Measurements from ENCODE around the gene STYXL2.

STYXL2 gene

DNA sequence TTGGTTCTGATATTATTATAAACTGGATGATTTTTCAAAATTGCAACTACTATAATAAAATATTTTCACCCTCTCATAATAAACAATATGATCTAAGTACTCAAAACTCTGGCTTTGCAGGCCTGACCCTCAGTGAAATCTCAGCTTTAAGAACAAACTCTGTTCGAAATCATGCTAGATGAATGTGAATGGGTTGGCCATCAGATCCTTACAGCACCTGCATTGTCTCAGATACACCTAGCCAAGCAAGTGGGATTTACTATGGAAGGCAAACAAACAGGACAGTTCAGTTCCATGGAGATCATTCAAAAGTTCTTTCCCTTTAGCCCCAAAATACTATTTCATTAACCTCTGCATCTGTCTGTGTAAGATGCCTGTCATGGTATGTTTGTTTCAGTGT, 44.8 kb downstream of the STYXL2 start:
- DNase-seq (ENCODE audit: extremely low read depth, insufficient read length) = no peak
- no peak overlapping the region for H3K4me3 ChIP-seq (replicated peaks; ENCODE audit: low read depth, low read length)
- TF ChIP-seq, protein P1, sequence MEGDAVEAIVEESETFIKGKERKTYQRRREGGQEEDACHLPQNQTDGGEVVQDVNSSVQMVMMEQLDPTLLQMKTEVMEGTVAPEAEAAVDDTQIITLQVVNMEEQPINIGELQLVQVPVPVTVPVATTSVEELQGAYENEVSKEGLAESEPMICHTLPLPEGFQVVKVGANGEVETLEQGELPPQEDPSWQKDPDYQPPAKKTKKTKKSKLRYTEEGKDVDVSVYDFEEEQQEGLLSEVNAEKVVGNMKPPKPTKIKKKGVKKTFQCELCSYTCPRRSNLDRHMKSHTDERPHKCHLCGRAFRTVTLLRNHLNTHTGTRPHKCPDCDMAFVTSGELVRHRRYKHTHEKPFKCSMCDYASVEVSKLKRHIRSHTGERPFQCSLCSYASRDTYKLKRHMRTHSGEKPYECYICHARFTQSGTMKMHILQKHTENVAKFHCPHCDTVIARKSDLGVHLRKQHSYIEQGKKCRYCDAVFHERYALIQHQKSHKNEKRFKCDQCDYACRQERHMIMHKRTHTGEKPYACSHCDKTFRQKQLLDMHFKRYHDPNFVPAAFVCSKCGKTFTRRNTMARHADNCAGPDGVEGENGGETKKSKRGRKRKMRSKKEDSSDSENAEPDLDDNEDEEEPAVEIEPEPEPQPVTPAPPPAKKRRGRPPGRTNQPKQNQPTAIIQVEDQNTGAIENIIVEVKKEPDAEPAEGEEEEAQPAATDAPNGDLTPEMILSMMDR (IDR thresholded peaks at IDR 0.05; ENCODE audit: insufficient read depth, low read length, poor library complexity, severe bottlenecking) = no peak

GRCh38 chr1:167141963-167142362, 48.1 kb downstream of the STYXL2 start:
- Histone ChIP-seq H3K27me3 (replicated peaks; ENCODE audit: control insufficient read depth, insufficient read depth, low read length) (no peaks in the 10 kb centered on the region), H3K36me3 (ENCODE audit: control insufficient read depth, insufficient read depth, low read length) (no peaks in the 10 kb centered on the region), H3K4me3 (replicated peaks; ENCODE audit: low read depth, low read length) (no peak overlapping the region)
- DNase-seq (ENCODE audit: extremely low read depth, insufficient read length) = no peak
- TF ChIP-seq, protein P1 (IDR thresholded peaks at IDR 0.05; ENCODE audit: insufficient read depth, low read length, poor library complexity, severe bottlenecking) = no peak

More for the DNA sequence above, 44.8 kb downstream of the STYXL2 start:
- Histone ChIP-seq H3K36me3 (ENCODE audit: control insufficient read depth, insufficient read depth, low read length) (no peaks in the 10 kb centered on the region), H3K27me3 (replicated peaks; ENCODE audit: control insufficient read depth, insufficient read depth, low read length) (no peaks in the 10 kb centered on the region; the same call in 1 of the 2 replicates)
